NCI-H2107 treated with DMSO at 0.1 percent for 48 hours (cell line): ENCODE results near the gene HDGF.
"Not testable (repeated sequence)": the region's sequence is repeated elsewhere in the genome, so short reads cannot be mapped to it uniquely, and the experiment has no call there.

Source experiments
- DNase-seq: peaks from one replicate; lab custom pipeline; 2025; ENCODE audit not compliant: unreplicated experiment; lab: John Stamatoyannopoulos, UW

Gene HDGF

GRCh38 chr1:156767101-156767878 lies 15.8 kb upstream of the HDGF start, which contains the start of gene PRCC:
Gene PRCC, plus strand, starts transcription at chr1:156767535. Its CDS starts 237 bp downstream, at chr1:156767772.
- DNase-seq, result peak; percentile 100

- peak; percentile 39 for DNase-seq
Measured at GRCh38 chr1:156766298-156767100, 15.0 kb upstream of the HDGF start.

DNA sequence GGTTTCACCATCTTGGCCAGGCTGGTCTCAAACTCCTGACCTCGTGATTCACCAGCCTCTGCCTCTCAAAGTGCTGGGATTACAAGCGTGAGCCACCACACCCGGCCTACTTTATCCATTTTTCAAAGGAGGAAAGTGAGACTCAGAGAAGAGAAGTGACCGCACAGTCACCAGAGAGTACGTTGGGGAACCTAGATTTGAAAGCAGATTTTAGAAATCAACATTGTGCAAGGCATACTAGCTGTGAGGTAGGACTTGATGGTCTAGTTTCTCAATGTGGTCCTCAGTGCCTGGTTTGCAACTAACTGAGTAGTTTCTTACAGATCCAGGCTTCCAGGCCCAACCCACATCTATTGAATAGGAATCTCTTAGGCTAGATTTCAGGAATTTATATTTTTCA lies 14.2 kb upstream of the HDGF start:
- DNase-seq, result no peak

- DNase-seq, result not testable (repeated sequence)
Measured at GRCh38 chr1:156765136-156765535, 13.7 kb upstream of the HDGF start.

GRCh38 chr1:156760796-156761104 lies 9.3 kb upstream of the HDGF start:
- no peak for DNase-seq

GRCh38 chr1:156760092-156760795 lies 8.8 kb upstream of the HDGF start:
- no peak for DNase-seq

- not testable (repeated sequence) for DNase-seq
Measured at GRCh38 chr1:156757572-156758253, 6.2 kb upstream of the HDGF start.

GRCh38 chr1:156756355-156756754 lies 4.9 kb upstream of the HDGF start:
- DNase-seq, result no peak

DNA sequence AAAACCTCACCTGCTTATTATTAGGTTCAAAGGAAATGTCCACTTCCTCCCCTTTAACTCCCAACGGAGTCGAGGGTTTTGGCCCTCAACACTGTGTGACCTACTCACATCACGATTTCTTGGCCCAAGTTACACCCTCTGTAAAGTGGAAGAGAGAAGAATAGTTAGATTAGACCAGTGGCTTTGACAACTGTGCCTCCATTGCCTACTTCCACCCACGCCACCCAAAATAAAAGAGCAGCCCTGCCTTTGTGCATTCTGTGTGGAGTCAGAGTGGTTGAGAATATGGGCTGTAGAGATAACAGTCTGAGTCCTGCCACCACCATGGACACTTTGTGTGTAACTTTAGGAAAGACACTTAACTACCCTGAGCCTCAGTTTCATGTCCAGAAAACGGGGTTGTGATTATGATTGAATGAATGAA lies 4.1 kb upstream of the HDGF start:
- no peak for DNase-seq

GRCh38 chr1:156754219-156754618 lies 2.7 kb upstream of the HDGF start:
- peak; percentile 99 for DNase-seq

GRCh38 chr1:156752843-156753482 lies 1.5 kb upstream of the HDGF start:
- no peak for DNase-seq

- DNase-seq, result peak; percentile 85
Measured at GRCh38 chr1:156751757-156752481, 444 bp upstream of the HDGF start.

DNA sequence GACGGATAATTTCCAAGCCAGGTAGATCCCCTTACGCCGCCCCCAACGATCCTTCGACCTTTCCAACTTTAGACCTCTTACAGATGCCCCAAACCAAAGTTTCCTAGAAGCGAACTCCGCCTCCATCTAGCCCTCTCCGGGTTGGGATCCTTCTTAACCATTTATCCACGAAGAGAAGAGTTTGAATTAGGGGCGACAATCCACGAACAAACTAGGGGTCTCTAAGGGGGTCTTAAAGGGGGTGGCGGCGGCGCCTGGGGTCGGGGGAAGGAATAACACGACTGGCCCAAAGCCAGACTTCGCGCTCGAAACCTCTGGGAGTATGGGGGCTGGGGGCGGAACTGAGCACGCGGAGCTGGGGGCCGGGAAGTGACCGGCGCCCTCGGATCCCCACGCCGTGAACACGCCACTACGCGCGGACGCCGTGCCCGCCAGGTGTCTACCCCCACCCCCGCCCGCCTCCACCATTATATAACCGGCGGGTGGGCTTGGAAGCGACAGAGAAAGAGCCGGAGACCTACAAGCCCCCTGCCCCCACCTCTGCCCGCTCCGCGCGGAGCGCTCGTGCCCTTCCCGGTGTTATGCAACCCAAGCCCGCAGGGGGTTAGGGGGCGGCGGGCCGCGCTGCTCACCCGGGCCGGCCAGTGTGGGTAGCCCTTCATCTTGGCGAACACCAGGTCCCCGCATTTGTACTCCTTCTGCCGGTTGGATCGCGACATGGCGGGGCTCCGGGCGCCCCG lies 594 bp downstream of the HDGF start:
- DNase-seq, result no peak

DNA sequence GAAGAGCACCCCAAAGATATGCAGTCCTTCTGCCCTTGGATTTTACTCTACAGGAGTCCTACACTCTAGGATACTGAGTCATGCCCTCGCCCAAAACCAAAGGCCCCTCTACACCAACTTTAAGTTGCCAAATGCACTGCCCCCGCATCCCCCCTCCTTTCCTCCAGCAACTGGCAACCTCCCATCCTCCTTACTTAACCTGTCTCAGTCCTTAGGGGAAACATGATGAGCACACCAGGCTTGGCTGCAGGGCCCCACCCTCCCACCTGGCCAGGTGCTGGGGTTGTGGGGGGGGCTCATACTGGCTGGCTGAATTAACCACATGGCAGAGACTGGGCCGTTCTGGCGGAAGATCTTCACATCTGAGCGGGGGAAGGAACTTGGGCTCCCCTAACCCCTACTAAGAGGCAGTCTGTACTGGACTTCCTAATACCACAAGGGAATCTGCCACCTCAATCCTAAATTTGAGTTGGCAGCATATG lies 1.2 kb downstream of the HDGF start:
- DNase-seq, result peak; percentile 77

GRCh38 chr1:156749419-156750118 lies 1.9 kb downstream of the HDGF start:
- no peak for DNase-seq

- DNase-seq, result peak; percentile 23
Measured at GRCh38 chr1:156748670-156749418, 2.6 kb downstream of the HDGF start.

- peak; percentile 40 for DNase-seq
Measured at GRCh38 chr1:156747742-156748669, 3.5 kb downstream of the HDGF start.
